ENCODE results near the gene ARF1. TPM values are rescaled to one million over a fixed set of nuclear protein-coding genes. Genes with fewer than 3 reads are reported as not detected.

Gene ARF1
- total and polyA plus RNA-seq, 2 of the 8 experiments (the other 6 are each of a cell fraction or from before 2014, with no cell fraction given) = 265 to 471 TPM

- no peak for TF ChIP-seq TCF12 (IDR thresholded peaks at IDR 0.05; ENCODE audit: low read depth, low read length)
- TF ChIP-seq SIX5 (IDR thresholded peaks at IDR 0.05; ENCODE audit: low read depth, low read length) = no peak
- no peak for TF ChIP-seq JUN (IDR thresholded peaks at IDR 0.05; ENCODE audit: low read depth, low read length)
- no peak for TF ChIP-seq SP1 (IDR thresholded peaks at IDR 0.05; ENCODE audit: low read depth, low read length)
Observed at GRCh38 chr1:228084325-228084724, 1.8 kb downstream of the ARF1 start (continued).
